Sigmoid colon (tissue), 7 donors: ENCODE results near the gene TMEM63C. TPM values are rescaled to one million over a fixed set of nuclear protein-coding genes. Genes with fewer than 3 reads are reported as not detected.

ENCODE experiments used
- DNase-seq: peaks from one replicate; pipeline ENCODE4 v3.0.0-alpha.2; 2019
- H3K27ac ChIP-seq, 4 donors: fragments of 200-600 bp; sonication (generic); one replicate each; pipeline ENCODE4 v1.5.1; 2016 to 2019; ENCODE audit warnings: mild to moderate bottlenecking in 1 of 4
- H3K27me3 ChIP-seq, 3 donors: fragments of 200-600 bp; sonication (generic); one replicate each; pipeline ENCODE4 v1.5.1; 2019; ENCODE audit warnings: mild to moderate bottlenecking in 1 of 3
- H3K36me3 ChIP-seq, 4 donors: fragments of 200-600 bp; sonication (generic); one replicate each; pipeline ENCODE4 v1.5.1; 2016 to 2019
- H3K4me1 ChIP-seq, 4 donors: fragments of 200-600 bp; sonication (generic); one replicate each; pipeline ENCODE4 v1.5.1; 2017 to 2019
- H3K4me3 ChIP-seq, 4 donors: fragments of 200-600 bp; sonication (generic); one replicate each; pipeline ENCODE4 v1.5.1; 2017 to 2019; ENCODE audit warnings: mild to moderate bottlenecking in 2 of 4, moderate library complexity in 1 of 4
- H3K9me3 ChIP-seq, 4 donors: fragments of 200-600 bp in 3 of 4; sonication (generic) in 3 of 4; one replicate each; pipeline versions ENCODE4 v1.5.1 to v1.6.1; 2013 to 2019
- CTCF ChIP-seq, 4 experiments: fragments of 450-650 bp in 3 of 4; fragments of 200-600 bp in 1 of 4; IDR thresholded peaks; one replicate each; pipeline ENCODE4 v1.5.1; 2016 to 2019; ENCODE audit warnings: antibody characterized with exemption in 4 of 4, mild to moderate bottlenecking in 3 of 4, moderate library complexity in 2 of 4
- EP300 ChIP-seq, 4 donors: sonication (generic); formaldehyde crosslinking; IDR thresholded peaks; one replicate each; pipeline ENCODE4 v1.6.1; 2017; ENCODE audit warnings: antibody characterized with exemption in 4 of 4
- POLR2A ChIP-seq, 2 donors: fragments of 450-650 bp; IDR thresholded peaks; one replicate each; pipeline ENCODE4 v1.6.1; 2016; ENCODE audit warnings: antibody characterized with exemption in 2 of 2, mild to moderate bottlenecking in 2 of 2, moderate library complexity in 2 of 2
- POLR2AphosphoS5 ChIP-seq, 4 donors: sonication (generic); formaldehyde crosslinking; IDR thresholded peaks; one replicate each; pipeline ENCODE4 v1.6.1; 2017; ENCODE audit warnings: antibody characterized with exemption in 4 of 4
- WGBS, 2 donors: extraction: QIAGEN DNeasy Blood & Tissue Kit; methylation state at CpG; one replicate each; pipeline ENCODE4 v1.1.7; 2013; 5-methylcytosine and 5-hydroxymethylcytosine counted together
- intact Hi-C: fragments of 100-400 bp; cut with DNase I; formaldehyde crosslinking; loops from one replicate; pipeline ENCODE4 v1.15.1; 2023
- polyA plus RNA-seq, 3 donors: library from polyadenylated mRNA; stranded (reverse); fragments of 200-250 nt; gene quantifications; one replicate each; pipeline ENCODE4 v1.2.3, GENCODE V29; 2013
- total RNA-seq, 4 donors: library from RNA; depleted of rRNA; stranded (reverse); fragments of >200 nt; gene quantifications; one replicate each; pipeline ENCODE4 v1.1.0, GENCODE V29; 2016
- donor health status: healthy with polysubstance abuse.
- donor health status: Bipolar disorder and iron deficiency.
- donor health status: healthy.

The TMEM63C gene
- total and polyA plus RNA-seq, 7 donors, result 0.28 to 6.5 (median 1.8) TPM

GRCh38 chr14:77204907-77205306, 23.3 kb downstream of the TMEM63C start:
- Histone ChIP-seq H3K27ac (no peak overlapping the region), H3K27me3 (peaks cover 0 to 20% (median 0%) of the 10 kb centered on the region in 3 donors), H3K4me1 (no peaks in the 10 kb centered on the region), H3K9me3 (no peaks in the 10 kb centered on the region), H3K36me3 (no peaks in the 10 kb centered on the region), H3K4me3 (no peak overlapping the region)
- intact Hi-C loops, result no loop called here
- TF ChIP-seq EP300 (IDR thresholded peaks at IDR 0.05) (no peak), POLR2AphosphoS5 (IDR thresholded peaks at IDR 0.05) (no peak), CTCF (IDR thresholded peaks at IDR 0.05) (no peak), POLR2A (IDR thresholded peaks at IDR 0.05) (no peak)
- no peak for DNase-seq
- 90 to 92% methylated on average over 1 of the region's 1 CpG for whole genome bisulfite sequencing, 2 donors

GRCh38 chr14:77205566-77205965, 24.0 kb downstream of the TMEM63C start:
- Histone ChIP-seq H3K27me3 (peaks cover 0 to 20% (median 0%) of the 10 kb centered on the region in 3 donors), H3K36me3 (no peaks in the 10 kb centered on the region), H3K4me1 (no peaks in the 10 kb centered on the region), H3K4me3 (no peak overlapping the region), H3K9me3 (no peaks in the 10 kb centered on the region), H3K27ac (no peak overlapping the region)
- intact Hi-C loops, result no loop called here
- DNase-seq, result no peak
- TF ChIP-seq POLR2AphosphoS5 (IDR thresholded peaks at IDR 0.05) (no peak), EP300 (IDR thresholded peaks at IDR 0.05) (no peak), CTCF (IDR thresholded peaks at IDR 0.05) (no peak), POLR2A (IDR thresholded peaks at IDR 0.05) (no peak)
- WGBS, 2 donors, result 72 to 80% methylated on average over 4 of the region's 4 CpGs

- no peak overlapping the region for H3K4me3 ChIP-seq
- WGBS, 2 donors, result 79 to 87% methylated on average over 2 of the region's 2 CpGs
- no peak overlapping the region for H3K27ac ChIP-seq
- H3K27me3 ChIP-seq, result peaks cover 0 to 16% (median 0%) of the 10 kb centered on the region in 3 donors
- TF ChIP-seq CTCF (IDR thresholded peaks at IDR 0.05), result no peak
- TF ChIP-seq EP300 (IDR thresholded peaks at IDR 0.05), result no peak
- no peak for TF ChIP-seq POLR2A (IDR thresholded peaks at IDR 0.05)
- no peak for TF ChIP-seq POLR2AphosphoS5 (IDR thresholded peaks at IDR 0.05)
- H3K9me3 ChIP-seq, result no peaks in the 10 kb centered on the region
- no peaks in the 10 kb centered on the region for H3K4me1 ChIP-seq
- no peak for DNase-seq
- intact Hi-C loops, result no loop called here
- no peaks in the 10 kb centered on the region for H3K36me3 ChIP-seq
These were observed 24.7 kb downstream of the TMEM63C start for GRCh38 chr14:77206261-77206824.

GRCh38 chr14:77206877-77207389, 25.3 kb downstream of the TMEM63C start:
- WGBS, 2 donors, result 62 to 67% methylated on average over 2 of the region's 2 CpGs
- no peaks in the 10 kb centered on the region for H3K9me3 ChIP-seq
- no peaks in the 10 kb centered on the region for H3K36me3 ChIP-seq
- TF ChIP-seq POLR2A (IDR thresholded peaks at IDR 0.05), result no peak
- intact Hi-C loops, result no loop called here
- H3K27ac ChIP-seq, result no peak overlapping the region
- H3K27me3 ChIP-seq, result peaks cover 0 to 11% (median 0%) of the 10 kb centered on the region in 3 donors
- no peak overlapping the region for H3K4me3 ChIP-seq
- no peaks in the 10 kb centered on the region for H3K4me1 ChIP-seq
- no peak for DNase-seq

- no peak overlapping the region for H3K4me3 ChIP-seq
- no peak for DNase-seq
- H3K9me3 ChIP-seq, result no peaks in the 10 kb centered on the region
- no peak overlapping the region for H3K27ac ChIP-seq
- intact Hi-C loops, result no loop called here
- H3K36me3 ChIP-seq, result no peaks in the 10 kb centered on the region
- no peaks in the 10 kb centered on the region for H3K4me1 ChIP-seq
- 34 to 36% methylated on average over 10 of the region's 10 CpGs for WGBS, 2 donors
- TF ChIP-seq CTCF (IDR thresholded peaks at IDR 0.05) (no peak), POLR2AphosphoS5 (IDR thresholded peaks at IDR 0.05) (no peak)
- peaks cover 0 to 8% (median 0%) of the 10 kb centered on the region in 3 donors for H3K27me3 ChIP-seq
These were observed 26.8 kb downstream of the TMEM63C start for GRCh38 chr14:77208291-77208978.
